Ascending aorta (tissue), 2 donors: Measurements from ENCODE around the gene SPATA46. TPM values are rescaled to one million over a fixed set of nuclear protein-coding genes. Genes with fewer than 3 reads are reported as not detected.

ENCODE experiments used
- DNase-seq, 2 donors: peaks; one replicate each; pipeline ENCODE4 v3.0.0-alpha.2; 2019; ENCODE audit warnings: low spot score in 2 of 2
- H3K27ac ChIP-seq, 2 donors: fragments of 200-600 bp; sonication (generic); one replicate each; pipeline ENCODE4 v1.5.1; 2016 to 2017; ENCODE audit warnings: mild to moderate bottlenecking in 1 of 2
- H3K27me3 ChIP-seq: fragments of 200-600 bp; sonication (generic); one replicate; pipeline ENCODE4 v1.5.1; 2017
- H3K36me3 ChIP-seq, 2 donors: fragments of 200-600 bp; sonication (generic); one replicate each; pipeline ENCODE4 v1.5.1; 2016
- H3K4me1 ChIP-seq, 2 donors: fragments of 200-600 bp; sonication (generic); one replicate each; pipeline ENCODE4 v1.5.1; 2016 to 2017; ENCODE audit warnings: mild to moderate bottlenecking in 1 of 2
- H3K4me3 ChIP-seq, 2 donors: fragments of 200-600 bp; sonication (generic); one replicate each; pipeline ENCODE4 v1.5.1; 2016 to 2017; ENCODE audit warnings: mild to moderate bottlenecking in 1 of 2
- H3K9me3 ChIP-seq, 2 donors: fragments of 200-600 bp; sonication (generic); one replicate each; pipeline ENCODE4 v1.5.1; 2016
- intact Hi-C: fragments of 100-400 bp; cut with DNase I; formaldehyde crosslinking; loops from one replicate; pipeline ENCODE4 v1.15.1; 2023
- total RNA-seq: library from RNA; depleted of rRNA; stranded (reverse); fragments of >200 nt; gene quantifications from one replicate; pipeline ENCODE4 v1.1.0, GENCODE V29; 2016
- TF ChIP-seq, protein P1 (sequence below), 3 experiments: fragments of 200-600 bp in 2 of 3; fragments of 450-650 bp in 1 of 3; sonication (generic) in 2 of 3; IDR thresholded peaks; one replicate each; pipeline ENCODE4 v1.5.1; 2016 to 2019; ENCODE audit warnings: antibody characterized with exemption in 3 of 3, mild to moderate bottlenecking in 1 of 3, moderate library complexity in 1 of 3

The SPATA46 gene
- total RNA-seq, 1 donor from 2014 or later, result not detected

DNA sequence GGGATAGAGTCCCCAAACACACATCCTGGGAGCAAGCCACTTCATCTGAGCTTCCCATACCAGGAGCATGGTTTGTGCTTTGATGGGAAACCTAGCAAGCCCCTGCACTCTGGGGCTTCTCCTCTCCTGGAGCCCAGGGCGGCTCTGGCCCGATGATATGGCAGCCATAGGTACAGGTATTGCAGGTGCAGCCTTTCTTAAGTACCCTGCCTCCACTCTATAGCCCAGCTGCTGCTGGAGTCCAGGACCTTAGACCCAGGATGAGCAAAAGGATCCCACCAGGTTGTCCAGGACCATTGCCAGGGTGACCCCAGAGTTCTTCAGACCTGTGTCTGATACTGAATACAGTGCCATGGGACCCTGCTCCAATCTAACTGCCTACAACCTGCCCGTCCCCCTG lies 9.0 kb upstream of the SPATA46 start:
- Histone ChIP-seq H3K27me3 (no peaks in the 10 kb centered on the region), H3K27ac (no peak overlapping the region), H3K4me1 (no peaks in the 10 kb centered on the region), H3K36me3 (peaks cover 0 to 9% of the 10 kb centered on the region in 2 donors), H3K9me3 (no peaks in the 10 kb centered on the region), H3K4me3 (no peak overlapping the region)
- intact Hi-C loops, result no loop called here
- DNase-seq, result no peak
- TF ChIP-seq, protein P1, sequence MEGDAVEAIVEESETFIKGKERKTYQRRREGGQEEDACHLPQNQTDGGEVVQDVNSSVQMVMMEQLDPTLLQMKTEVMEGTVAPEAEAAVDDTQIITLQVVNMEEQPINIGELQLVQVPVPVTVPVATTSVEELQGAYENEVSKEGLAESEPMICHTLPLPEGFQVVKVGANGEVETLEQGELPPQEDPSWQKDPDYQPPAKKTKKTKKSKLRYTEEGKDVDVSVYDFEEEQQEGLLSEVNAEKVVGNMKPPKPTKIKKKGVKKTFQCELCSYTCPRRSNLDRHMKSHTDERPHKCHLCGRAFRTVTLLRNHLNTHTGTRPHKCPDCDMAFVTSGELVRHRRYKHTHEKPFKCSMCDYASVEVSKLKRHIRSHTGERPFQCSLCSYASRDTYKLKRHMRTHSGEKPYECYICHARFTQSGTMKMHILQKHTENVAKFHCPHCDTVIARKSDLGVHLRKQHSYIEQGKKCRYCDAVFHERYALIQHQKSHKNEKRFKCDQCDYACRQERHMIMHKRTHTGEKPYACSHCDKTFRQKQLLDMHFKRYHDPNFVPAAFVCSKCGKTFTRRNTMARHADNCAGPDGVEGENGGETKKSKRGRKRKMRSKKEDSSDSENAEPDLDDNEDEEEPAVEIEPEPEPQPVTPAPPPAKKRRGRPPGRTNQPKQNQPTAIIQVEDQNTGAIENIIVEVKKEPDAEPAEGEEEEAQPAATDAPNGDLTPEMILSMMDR (IDR thresholded peaks at IDR 0.05), result no peak

DNA sequence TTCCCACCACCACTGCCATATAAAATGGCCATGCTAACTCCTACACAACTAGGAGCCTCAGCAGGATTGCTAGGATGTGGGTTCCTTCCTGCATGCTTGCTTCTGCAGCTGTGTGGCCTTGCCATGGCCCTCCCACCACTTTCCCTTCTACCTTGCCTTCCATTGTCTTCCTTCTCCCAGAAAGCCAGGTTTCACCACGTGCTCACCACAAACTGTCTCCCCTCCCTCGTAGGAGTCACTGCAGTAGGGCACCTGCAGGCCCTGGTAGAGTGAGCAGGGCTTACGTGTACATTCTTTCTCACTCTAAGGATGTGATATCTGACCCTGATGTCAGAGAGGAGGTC lies 8.6 kb upstream of the SPATA46 start:
- H3K36me3 ChIP-seq, result peaks cover 0 to 9% of the 10 kb centered on the region in 2 donors
- H3K4me1 ChIP-seq, result no peaks in the 10 kb centered on the region
- TF ChIP-seq, protein P1 (IDR thresholded peaks at IDR 0.05), result no peak
- H3K9me3 ChIP-seq, result no peaks in the 10 kb centered on the region
- DNase-seq, result no peak
- no peaks in the 10 kb centered on the region for H3K27me3 ChIP-seq
- no peak overlapping the region for H3K4me3 ChIP-seq
- intact Hi-C loops, result no loop called here
- no peak overlapping the region for H3K27ac ChIP-seq

GRCh38 chr1:162384601-162385279 lies 8.1 kb upstream of the SPATA46 start:
- Histone ChIP-seq H3K36me3 (peaks cover 0 to 9% of the 10 kb centered on the region in 2 donors), H3K4me1 (no peaks in the 10 kb centered on the region), H3K27me3 (no peaks in the 10 kb centered on the region), H3K4me3 (no peak overlapping the region), H3K9me3 (no peaks in the 10 kb centered on the region), H3K27ac (no peak overlapping the region)
- no peak for DNase-seq
- intact Hi-C loops, result no loop called here
- TF ChIP-seq, protein P1 (IDR thresholded peaks at IDR 0.05), result no peak

DNA sequence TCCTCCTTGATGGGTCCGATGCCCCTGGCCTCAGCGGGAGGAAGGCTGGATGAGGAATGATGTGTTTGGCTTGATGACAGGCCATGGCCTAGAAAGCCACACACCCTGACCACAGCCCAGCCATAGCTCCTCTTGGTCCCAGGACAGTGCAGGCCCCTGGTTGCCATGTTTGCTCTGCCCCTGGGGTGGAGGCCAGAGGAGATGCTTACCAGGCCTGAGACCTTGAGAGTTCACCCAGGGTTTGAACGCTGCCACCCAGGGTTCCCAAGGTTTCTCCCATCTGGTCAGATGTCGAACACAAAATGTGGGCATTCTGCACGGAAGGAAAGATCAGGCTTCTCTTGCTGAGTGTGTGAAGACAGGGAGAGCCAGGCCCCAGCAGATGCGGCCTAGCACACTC lies 7.5 kb upstream of the SPATA46 start:
- Histone ChIP-seq H3K36me3 (peaks cover 0 to 9% of the 10 kb centered on the region in 2 donors), H3K27ac (no peak overlapping the region), H3K9me3 (no peaks in the 10 kb centered on the region), H3K4me3 (no peak overlapping the region), H3K4me1 (no peaks in the 10 kb centered on the region), H3K27me3 (no peaks in the 10 kb centered on the region)
- TF ChIP-seq, protein P1 (IDR thresholded peaks at IDR 0.05), result no peak
- intact Hi-C loops, result no loop called here
- DNase-seq, result no peak

- Histone ChIP-seq H3K4me1 (no peaks in the 10 kb centered on the region), H3K36me3 (peaks cover 0 to 9% of the 10 kb centered on the region in 2 donors), H3K9me3 (no peaks in the 10 kb centered on the region), H3K27me3 (no peaks in the 10 kb centered on the region), H3K4me3 (no peak overlapping the region), H3K27ac (no peak overlapping the region)
- TF ChIP-seq, protein P1 (IDR thresholded peaks at IDR 0.05), result no peak
- no peak for DNase-seq
- intact Hi-C loops, result no loop called here
These were observed 6.9 kb upstream of the SPATA46 start for GRCh38 chr1:162383516-162383915.

DNA sequence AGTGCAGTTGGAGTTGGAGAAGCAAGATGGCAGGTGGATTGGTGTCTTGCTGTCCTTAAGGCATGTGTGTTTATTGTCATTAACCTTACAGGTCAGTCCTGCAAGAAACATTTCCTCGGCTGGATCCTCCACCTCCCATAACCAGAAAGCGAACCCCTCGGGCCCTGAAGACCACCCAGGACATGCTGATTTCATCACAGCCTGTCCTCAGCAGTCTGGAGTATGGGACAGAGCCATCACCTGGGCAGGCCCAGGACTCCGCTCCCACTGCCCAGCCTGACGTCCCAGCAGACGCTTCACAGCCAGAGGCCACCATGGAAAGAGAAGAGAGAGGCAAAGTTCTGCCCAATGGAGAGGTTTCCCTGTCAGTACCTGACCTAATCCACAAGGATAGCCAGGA lies 6.4 kb upstream of the SPATA46 start:
- intact Hi-C loops, result no loop called here
- H3K36me3 ChIP-seq, result peaks cover 0 to 9% of the 10 kb centered on the region in 2 donors

More for the DNA sequence above, 6.4 kb upstream of the SPATA46 start:
- H3K27ac ChIP-seq, result no peak overlapping the region
- no peaks in the 10 kb centered on the region for H3K9me3 ChIP-seq
- TF ChIP-seq, protein P1 (IDR thresholded peaks at IDR 0.05), result no peak
- no peak for DNase-seq
- no peaks in the 10 kb centered on the region for H3K4me1 ChIP-seq
- no peak overlapping the region for H3K4me3 ChIP-seq
- H3K27me3 ChIP-seq, result no peaks in the 10 kb centered on the region
